Upper lobe of left lung (tissue), 6 donors: ENCODE measurements around the gene KIF26B. TPM values are rescaled to one million over a fixed set of nuclear protein-coding genes. Genes with fewer than 3 reads are reported as not detected.

Source experiments
- ATAC-seq, 2 donors: fragments of 200-7000 bp; cut with Tn5 transposase; one replicate each; pipeline ENCODE4 v1.9.1; 2022; ENCODE audit warnings: mild to moderate bottlenecking in 2 of 2, moderate library complexity in 2 of 2; ENCODE audit not compliant: low FRiP score in 2 of 2
- DNase-seq, 2 donors: peaks; one replicate each; pipeline ENCODE4 v3.0.0-alpha.2; 2019 to 2020
- H3K27ac ChIP-seq, 4 donors: fragments of 200-600 bp; sonication (generic); one replicate each; pipeline ENCODE4 v1.5.1; 2016 to 2019
- H3K27me3 ChIP-seq, 4 donors: fragments of 200-600 bp; sonication (generic); one replicate each; pipeline ENCODE4 v1.5.1; 2017 to 2019
- H3K36me3 ChIP-seq, 4 donors: fragments of 200-600 bp; sonication (generic); one replicate each; pipeline ENCODE4 v1.5.1; 2016 to 2019
- H3K4me1 ChIP-seq, 4 donors: fragments of 200-600 bp; sonication (generic); one replicate each; pipeline ENCODE4 v1.5.1; 2018 to 2019
- H3K4me3 ChIP-seq, 4 donors: fragments of 200-600 bp; sonication (generic); one replicate each; pipeline ENCODE4 v1.5.1; 2017 to 2019; ENCODE audit warnings: mild to moderate bottlenecking in 2 of 4, moderate library complexity in 1 of 4
- H3K9me3 ChIP-seq, 4 donors: fragments of 200-600 bp; sonication (generic); one replicate each; pipeline ENCODE4 v1.5.1; 2018 to 2019
- CTCF ChIP-seq, 6 experiments: fragments of 450-650 bp in 4 of 6; fragments of 200-600 bp in 2 of 6; sonication (generic) in 2 of 6; IDR thresholded peaks; one replicate each; pipeline ENCODE4 v1.5.1; 2016 to 2019; ENCODE audit warnings: antibody characterized with exemption in 6 of 6
- EP300 ChIP-seq, 4 donors: sonication (generic); formaldehyde crosslinking; IDR thresholded peaks; one replicate each; pipeline ENCODE4 v1.5.1; 2017; ENCODE audit warnings: antibody characterized with exemption in 4 of 4, control low read depth in 2 of 4
- POLR2A ChIP-seq, 4 donors: fragments of 450-650 bp; IDR thresholded peaks; one replicate each; pipeline ENCODE4 v1.5.1; 2016 to 2017; ENCODE audit warnings: antibody characterized with exemption in 4 of 4, mild to moderate bottlenecking in 2 of 4
- POLR2AphosphoS5 ChIP-seq, 2 donors: sonication (generic); formaldehyde crosslinking; IDR thresholded peaks; one replicate each; pipeline ENCODE4 v1.5.1; 2017; ENCODE audit warnings: antibody characterized with exemption in 2 of 2
- WGBS, 2 donors: methylation state at CpG; one replicate each; pipeline ENCODE4 v1.1.5; 2017 to 2018; 5-methylcytosine and 5-hydroxymethylcytosine counted together
- total RNA-seq, 6 donors: library from RNA; depleted of rRNA in 4 of 6; stranded (reverse); fragments of >200 nt in 4 of 6; gene quantifications; one replicate each; pipeline versions ENCODE4 v1.1.0 to v1.2.1, GENCODE V29; 2016 to 2021
- donor health status: DM: no; HTN: no; CAD: no; lungs with moderate emphysema.
- donor health status: DM: no; HTN: yes; CAD: no; lungs with severe emphysema.

Gene KIF26B
- total RNA-seq, 6 donors from 2014 or later, result 1.2 to 4.3 (median 2.1) TPM

- 76 to 89% methylated on average over 4 of the region's 4 CpGs for WGBS, 2 donors
- Histone ChIP-seq H3K9me3 (peaks cover 4 to 12% (median 4%) of the 10 kb centered on the region in 4 donors), H3K27me3 (no peaks in the 10 kb centered on the region), H3K27ac (no peak overlapping the region), H3K36me3 (no peaks in the 10 kb centered on the region), H3K4me1 (no peaks in the 10 kb centered on the region), H3K4me3 (no peak overlapping the region)
- TF ChIP-seq CTCF (IDR thresholded peaks at IDR 0.05), result no peak
- TF ChIP-seq EP300 (IDR thresholded peaks at IDR 0.05), result no peak
- no peak for TF ChIP-seq POLR2A (IDR thresholded peaks at IDR 0.05)
- no peak for TF ChIP-seq POLR2AphosphoS5 (IDR thresholded peaks at IDR 0.05)
- DNase-seq, result no peak
- ATAC-seq, result no peak
These were observed 117.9 kb downstream of the KIF26B start for GRCh38 chr1:245272676-245273075.

- DNase-seq (no peak), ATAC-seq (no peak)
- H3K27me3 ChIP-seq, result no peaks in the 10 kb centered on the region
- no peak overlapping the region for H3K27ac ChIP-seq
- WGBS, 2 donors, result 61 to 68% methylated on average over 5 of the region's 5 CpGs
- H3K36me3 ChIP-seq, result no peaks in the 10 kb centered on the region
- H3K9me3 ChIP-seq, result peaks cover 0 to 2% (median 0%) of the 10 kb centered on the region in 4 donors
- no peaks in the 10 kb centered on the region for H3K4me1 ChIP-seq
- TF ChIP-seq CTCF (IDR thresholded peaks at IDR 0.05) (no peak), EP300 (IDR thresholded peaks at IDR 0.05) (no peak), POLR2A (IDR thresholded peaks at IDR 0.05) (no peak), POLR2AphosphoS5 (IDR thresholded peaks at IDR 0.05) (no peak)
- no peak overlapping the region for H3K4me3 ChIP-seq
These were observed 121.7 kb downstream of the KIF26B start for GRCh38 chr1:245276445-245276844.

- Histone ChIP-seq H3K27ac (no peak overlapping the region), H3K4me1 (no peaks in the 10 kb centered on the region), H3K4me3 (no peak overlapping the region), H3K36me3 (no peaks in the 10 kb centered on the region), H3K9me3 (no peaks in the 10 kb centered on the region), H3K27me3 (no peaks in the 10 kb centered on the region)
- WGBS, 2 donors, result 71 to 90% methylated on average over 3 of the region's 3 CpGs
- ATAC-seq (no peak), DNase-seq (no peak)
- TF ChIP-seq EP300 (IDR thresholded peaks at IDR 0.05) (no peak), POLR2AphosphoS5 (IDR thresholded peaks at IDR 0.05) (no peak), POLR2A (IDR thresholded peaks at IDR 0.05) (no peak), CTCF (IDR thresholded peaks at IDR 0.05) (no peak)
These were observed 122.5 kb downstream of the KIF26B start for GRCh38 chr1:245277276-245277675.

- H3K9me3 ChIP-seq, result no peaks in the 10 kb centered on the region
- H3K27me3 ChIP-seq, result no peaks in the 10 kb centered on the region
- no peaks in the 10 kb centered on the region for H3K36me3 ChIP-seq
- 89 to 93% methylated on average over 4 of the region's 4 CpGs for WGBS, 2 donors
- H3K4me3 ChIP-seq, result no peak overlapping the region
- DNase-seq (no peak), ATAC-seq (no peak)
- H3K27ac ChIP-seq, result no peak overlapping the region
- TF ChIP-seq POLR2AphosphoS5 (IDR thresholded peaks at IDR 0.05) (no peak), CTCF (IDR thresholded peaks at IDR 0.05) (no peak), EP300 (IDR thresholded peaks at IDR 0.05) (no peak), POLR2A (IDR thresholded peaks at IDR 0.05) (no peak)
- no peaks in the 10 kb centered on the region for H3K4me1 ChIP-seq
These were observed 124.1 kb downstream of the KIF26B start for GRCh38 chr1:245278846-245279245.

GRCh38 chr1:245279346-245279745 lies 124.6 kb downstream of the KIF26B start:
- TF ChIP-seq CTCF (IDR thresholded peaks at IDR 0.05), result no peak
- TF ChIP-seq POLR2AphosphoS5 (IDR thresholded peaks at IDR 0.05), result no peak
- no peak for TF ChIP-seq POLR2A (IDR thresholded peaks at IDR 0.05)
- no peak for TF ChIP-seq EP300 (IDR thresholded peaks at IDR 0.05)
- ATAC-seq (no peak), DNase-seq (no peak)
- 82 to 92% methylated on average over 4 of the region's 4 CpGs for WGBS, 2 donors
- Histone ChIP-seq H3K4me1 (no peaks in the 10 kb centered on the region), H3K27ac (no peak overlapping the region), H3K4me3 (no peak overlapping the region), H3K36me3 (no peaks in the 10 kb centered on the region), H3K27me3 (no peaks in the 10 kb centered on the region), H3K9me3 (no peaks in the 10 kb centered on the region)
